Keratinocyte (primary cell): ENCODE results near the gene ZNF664.

Experiments
- CTCF ChIP-seq, 3 experiments: IDR thresholded peaks in 1 of 3; conservative IDR thresholded peaks in 1 of 3; optimal IDR thresholded peaks in 1 of 3; 2 replicates in 2 of 3; 3 replicates in 1 of 3; pipeline versions ENCODE3 to v1.5.1; 2011; ENCODE audit warnings: low read length in 3 of 3, mild to moderate bottlenecking in 3 of 3, moderate library complexity in 2 of 3, control low read depth in 1 of 3, inconsistent platforms in 1 of 3; ENCODE audit not compliant: insufficient read depth in 2 of 3; ENCODE audit errors: extremely low read depth in 1 of 3
- EZH2 ChIP-seq: IDR thresholded peaks from one replicate; pipeline ENCODE4 v1.6.1; 2012; ENCODE audit warnings: inconsistent platforms, mild to moderate bottlenecking, low read length, moderate library complexity

GRCh38 chr12:124010687-124011086, 37.7 kb downstream of the ZNF664 start:
- TF ChIP-seq CTCF (optimal IDR thresholded peaks at IDR 0.05 in 1 of 3, IDR thresholded peaks at IDR 0.05 in 1 of 3, conservative IDR thresholded peaks at IDR 0.05 in 1 of 3; ENCODE audit: extremely low read depth in 1 of 3, insufficient read depth in 2 of 3, low read length in 3 of 3) = no peak
- no peak for TF ChIP-seq EZH2
